Loucy (cell line): Measurements from ENCODE around the gene CD4.

Experiments used
- H2AFZ ChIP-seq: fragments of 200-600 bp; sonication (generic); 2 replicates; pipeline ENCODE4 v1.6.0; 2016; ENCODE audit warnings: antibody characterized with exemption, mild to moderate bottlenecking, low read length, moderate library complexity
- H3F3A ChIP-seq: fragments of 200-600 bp; 2 replicates; pipeline ENCODE4 v1.6.0; 2016; ENCODE audit warnings: antibody characterized with exemption, low read depth, mild to moderate bottlenecking
- H3K27me3 ChIP-seq: fragments of 200-600 bp; sonication (generic); 2 replicates; pipeline ENCODE4 v1.6.1; 2014; ENCODE audit warnings: low read length, mild to moderate bottlenecking; ENCODE audit not compliant: insufficient read depth, poor library complexity, severe bottlenecking
- H3K36me3 ChIP-seq: fragments of 200-600 bp; sonication (generic); 2 replicates; pipeline ENCODE4 v1.6.1; 2016; ENCODE audit warnings: low read length; ENCODE audit not compliant: insufficient read depth
- H3K4me1 ChIP-seq: fragments of 200-600 bp; sonication (generic); 2 replicates; pipeline ENCODE4 v1.5.1; 2014; ENCODE audit warnings: low read length, mild to moderate bottlenecking; ENCODE audit not compliant: insufficient read depth, poor library complexity, severe bottlenecking
- H3K4me2 ChIP-seq: fragments of 200-600 bp; sonication (generic); 2 replicates; pipeline ENCODE4 v1.6.0; 2014; ENCODE audit warnings: antibody characterized with exemption, low read length, low read depth, mild to moderate bottlenecking; ENCODE audit not compliant: poor library complexity, severe bottlenecking
- H3K4me3 ChIP-seq: fragments of 200-600 bp; sonication (generic); 2 replicates; pipeline ENCODE4 v1.5.1; 2014; ENCODE audit warnings: low read length, mild to moderate bottlenecking, mixed read lengths; ENCODE audit not compliant: poor library complexity, severe bottlenecking
- H3K79me2 ChIP-seq: fragments of 200-600 bp; sonication (generic); 2 replicates; pipeline ENCODE4 v1.6.1; 2014; ENCODE audit warnings: low read length; ENCODE audit not compliant: insufficient read depth
- H3K9ac ChIP-seq: fragments of 200-600 bp; sonication (generic); 2 replicates; pipeline ENCODE4 v1.6.0; 2014; ENCODE audit warnings: mild to moderate bottlenecking, low read depth, low read length, moderate library complexity; ENCODE audit not compliant: poor library complexity, severe bottlenecking
- H3K9me2 ChIP-seq: fragments of 200-600 bp; sonication (generic); replicated peaks from 2 replicates; pipeline ENCODE4 v1.6.1; 2016; ENCODE audit warnings: low read depth, low read length, mixed read lengths
- H3K9me3 ChIP-seq: fragments of 200-600 bp; sonication (generic); 2 replicates; pipeline ENCODE4 v1.6.1; 2014; ENCODE audit warnings: mild to moderate bottlenecking, antibody characterized with exemption, low read length, low read depth; ENCODE audit not compliant: insufficient read depth
- H4K20me1 ChIP-seq: fragments of 200-600 bp; sonication (generic); 2 replicates; pipeline ENCODE4 v1.6.0; 2014; ENCODE audit warnings: antibody characterized with exemption, low read length, mild to moderate bottlenecking; ENCODE audit not compliant: insufficient read depth, poor library complexity, severe bottlenecking
- CTCF ChIP-seq: fragments of 200-600 bp; sonication (generic); conservative IDR thresholded peaks from 2 replicates; pipeline ENCODE4 v1.5.1; 2014; ENCODE audit warnings: mild to moderate bottlenecking, antibody characterized with exemption, low read length
- EZH2phosphoT487 ChIP-seq: fragments of 200-600 bp; IDR thresholded peaks from 2 replicates; pipeline ENCODE4 v1.6.1; 2018; ENCODE audit warnings: antibody characterized with exemption, mild to moderate bottlenecking, moderate library complexity, borderline replicate concordance

Gene CD4

GRCh38 chr12:6763380-6763779 is 25.9 kb upstream of the CD4 start:
- H3K79me2 ChIP-seq: peaks cover 27% of the 10 kb centered on the region
- no peaks in the 10 kb centered on the region for H3K9me3 ChIP-seq
- no peaks in the 10 kb centered on the region for H3K9me2 ChIP-seq
- 0 out of 2 replicates have a peak, but pooled peaks cover 5% of the 10 kb centered on the region for H3F3A ChIP-seq
- H3K4me2 ChIP-seq: peak overlapping the region; percentile 94
- H3K4me1 ChIP-seq: peaks cover 36% of the 10 kb centered on the region
- peak overlapping the region; percentile 71 for H3K9ac ChIP-seq
- H3K4me3 ChIP-seq: no peak overlapping the region
- no peaks in the 10 kb centered on the region for H3K27me3 ChIP-seq
- TF ChIP-seq EZH2phosphoT487 (no peak), CTCF (no peak)
- no peaks in the 10 kb centered on the region for H3K36me3 ChIP-seq
- peaks cover 7% of the 10 kb centered on the region for H4K20me1 ChIP-seq
- H2AFZ ChIP-seq: no peak overlapping the region

- Histone ChIP-seq H4K20me1 (peaks cover 14% of the 10 kb centered on the region), H3K27me3 (no peaks in the 10 kb centered on the region), H2AFZ (0 out of 2 replicates have a peak overlapping the region, but pooled peaks have one; percentile 0), H3K9me2 (no peaks in the 10 kb centered on the region), H3K4me3 (peak overlapping the region; percentile 73), H3K9ac (peak overlapping the region; percentile 85), H3K36me3 (no peaks in the 10 kb centered on the region), H3K4me2 (peak overlapping the region; percentile 94), H3K4me1 (peaks cover 42% of the 10 kb centered on the region), H3K9me3 (no peaks in the 10 kb centered on the region), H3K79me2 (peaks cover 35% of the 10 kb centered on the region), H3F3A (0 out of 2 replicates have a peak, but pooled peaks cover 5% of the 10 kb centered on the region)
- TF ChIP-seq CTCF (no peak), EZH2phosphoT487 (no peak)
Observed at GRCh38 chr12:6764011-6764828, 25.1 kb upstream of the CD4 start.

- TF ChIP-seq CTCF (no peak), EZH2phosphoT487 (no peak)
- Histone ChIP-seq H3K4me1 (peaks cover 47% of the 10 kb centered on the region), H3K4me3 (peak overlapping the region; percentile 73), H3K4me2 (peak overlapping the region; percentile 94), H3K9me3 (no peaks in the 10 kb centered on the region), H3K9ac (peak overlapping the region; percentile 85), H3K9me2 (no peaks in the 10 kb centered on the region), H4K20me1 (peaks cover 19% of the 10 kb centered on the region), H2AFZ (no peak overlapping the region), H3K27me3 (no peaks in the 10 kb centered on the region), H3K79me2 (peaks cover 42% of the 10 kb centered on the region), H3F3A (0 out of 2 replicates have a peak, but pooled peaks cover 5% of the 10 kb centered on the region), H3K36me3 (no peaks in the 10 kb centered on the region; the same call in 1 of the 2 replicates)
Observed at GRCh38 chr12:6765048-6765633, 24.2 kb upstream of the CD4 start.
